Activated naive CD8-positive, alpha-beta T cell treated with anti-CD3 and anti-CD28 coated beads, Interleukin-2, amount 50 U/mL, for 16 hours (primary cell): ENCODE data around the gene IMMP1L.
A peak's percentile ranks its signal among the peaks of the same experiment; 100 is the strongest.
"Not testable (repeated sequence)": the region's sequence is repeated elsewhere in the genome, so short reads cannot be mapped to it uniquely, and the experiment has no call there.

Experiments
- DNase-seq: peaks from one replicate; pipeline ENCODE4 v3.0.0-alpha.2; 2020; ENCODE audit warnings: low read depth, low spot score

Gene IMMP1L

GRCh38 chr11:31509429-31510345 lies at the start of gene IMMP1L, which contains the start of gene ELP4:
TSS of gene IMMP1L (minus strand) at chr11:31509622. CDS start at chr11:31463276, 46,346 bp downstream.
TSS of gene ELP4 (plus strand) at chr11:31509767. CDS start at chr11:31509785, 18 bp downstream.
- peak; percentile 86 for DNase-seq

GRCh38 chr11:31558001-31558400 lies 48.6 kb upstream of the IMMP1L start:
- no peak for DNase-seq

GRCh38 chr11:31555938-31556337 lies 46.5 kb upstream of the IMMP1L start:
- no peak for DNase-seq

GRCh38 chr11:31542862-31543261 lies 33.4 kb upstream of the IMMP1L start:
- DNase-seq: no peak

- DNase-seq: no peak
Measured at GRCh38 chr11:31535479-31535878, 26.1 kb upstream of the IMMP1L start.

GRCh38 chr11:31531293-31531692 lies 21.9 kb upstream of the IMMP1L start:
- DNase-seq: no peak

GRCh38 chr11:31529701-31530100 lies 20.3 kb upstream of the IMMP1L start:
- DNase-seq: no peak

- no peak for DNase-seq
Measured at GRCh38 chr11:31529189-31529588, 19.8 kb upstream of the IMMP1L start.

- DNase-seq: no peak
Measured at GRCh38 chr11:31521497-31522150, 12.2 kb upstream of the IMMP1L start.

- DNase-seq: no peak
Measured at GRCh38 chr11:31512117-31512516, 2.7 kb upstream of the IMMP1L start.

GRCh38 chr11:31509051-31509428 lies 382 bp downstream of the IMMP1L start:
- no peak for DNase-seq

GRCh38 chr11:31500560-31500959 lies 8.9 kb downstream of the IMMP1L start:
- no peak for DNase-seq

GRCh38 chr11:31499576-31500178 lies 9.7 kb downstream of the IMMP1L start:
- no peak for DNase-seq

GRCh38 chr11:31493762-31494161 lies 15.7 kb downstream of the IMMP1L start:
- not testable (repeated sequence) for DNase-seq

- DNase-seq: no peak
Measured at GRCh38 chr11:31493235-31493634, 16.2 kb downstream of the IMMP1L start.

- no peak for DNase-seq
Measured at GRCh38 chr11:31492320-31492913, 17.0 kb downstream of the IMMP1L start.

- DNase-seq: no peak
Measured at GRCh38 chr11:31487848-31488247, 21.6 kb downstream of the IMMP1L start.

GRCh38 chr11:31484497-31484896 lies 24.9 kb downstream of the IMMP1L start:
- DNase-seq: no peak

- no peak for DNase-seq
Measured at GRCh38 chr11:31480930-31481329, 28.5 kb downstream of the IMMP1L start.

GRCh38 chr11:31479066-31479465 lies 30.4 kb downstream of the IMMP1L start:
- no peak for DNase-seq

- no peak for DNase-seq
Measured at GRCh38 chr11:31478223-31478590, 31.2 kb downstream of the IMMP1L start.
